Omental fat pad (tissue), 4 donors: ENCODE data around the gene TNKS2. TPM values are rescaled to one million over a fixed set of nuclear protein-coding genes. Genes with fewer than 3 reads are reported as not detected.
A peak's percentile ranks its signal among the peaks of the same experiment; 100 is the strongest.
"Not testable (repeated sequence)": the region's sequence is repeated elsewhere in the genome, so short reads cannot be mapped to it uniquely, and the experiment has no call there.

Experiments used
- ATAC-seq: fragments of 150-250 bp; one replicate; pipeline ENCODE4 v1.9.1; 2016; ENCODE audit warnings: mild to moderate bottlenecking, moderate library complexity; ENCODE audit not compliant: low FRiP score
- DNase-seq: peaks from one replicate; pipeline ENCODE4 v3.0.0-alpha.2; 2019; ENCODE audit warnings: low spot score
- total RNA-seq, 4 donors: library from RNA; depleted of rRNA; stranded (reverse); fragments of >200 nt; gene quantifications; one replicate each; pipeline ENCODE4 v1.1.0, GENCODE V29; 2016
- TF ChIP-seq, protein P1 (sequence below), 3 donors: fragments of 450-650 bp; IDR thresholded peaks; one replicate each; pipeline ENCODE4 v1.5.1; 2016 to 2017; ENCODE audit warnings: antibody characterized with exemption in 3 of 3, mild to moderate bottlenecking in 3 of 3, moderate library complexity in 2 of 3

The TNKS2 gene
- total RNA-seq, 4 donors from 2014 or later = 37.6 to 52.8 (median 43.8) TPM

DNA sequence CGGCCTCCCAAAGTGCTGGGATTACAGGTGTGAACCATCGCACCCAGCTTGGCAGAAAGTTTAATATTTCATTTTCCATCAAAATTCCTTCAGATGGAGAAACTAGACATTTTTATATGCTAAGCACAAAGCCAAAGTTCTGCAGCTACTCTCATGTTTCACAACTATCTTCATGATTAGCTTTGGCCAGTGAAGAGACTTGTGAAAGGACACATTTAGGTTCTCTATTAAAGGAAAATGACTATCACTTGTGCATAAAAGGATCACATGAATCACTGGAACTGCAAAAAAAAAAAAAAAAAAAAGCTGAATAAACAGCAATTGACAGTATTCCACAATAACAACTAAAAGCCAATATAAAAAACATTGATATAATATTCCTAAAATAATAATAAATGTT lies 94.8 kb downstream of the TNKS2 start:
- no peak for ATAC-seq

DNA sequence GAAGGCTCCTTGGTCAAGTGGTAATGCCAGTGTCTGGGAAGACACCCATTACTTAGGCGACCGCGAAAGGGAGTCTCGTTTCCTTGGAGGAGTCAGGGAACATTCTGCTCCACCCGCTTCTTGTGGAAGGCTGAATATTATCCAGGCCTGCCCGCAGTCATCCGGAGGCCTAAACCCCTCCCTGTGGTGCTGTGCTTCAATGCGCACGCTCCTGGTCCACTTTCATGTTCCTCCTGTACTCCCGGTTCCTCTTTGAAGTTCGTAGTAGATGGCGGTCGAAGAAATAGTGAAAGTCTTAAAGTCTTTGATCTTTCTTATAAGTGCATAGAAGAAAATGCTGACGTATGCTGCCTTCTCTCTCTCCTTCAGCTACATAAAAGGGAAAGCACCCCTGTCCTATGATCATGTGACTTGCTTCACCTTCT lies 96.0 kb downstream of the TNKS2 start:
- not testable (repeated sequence) for DNase-seq, ATAC-seq

More for the DNA sequence above, 94.8 kb downstream of the TNKS2 start:
- DNase-seq = no peak
- TF ChIP-seq, protein P1, sequence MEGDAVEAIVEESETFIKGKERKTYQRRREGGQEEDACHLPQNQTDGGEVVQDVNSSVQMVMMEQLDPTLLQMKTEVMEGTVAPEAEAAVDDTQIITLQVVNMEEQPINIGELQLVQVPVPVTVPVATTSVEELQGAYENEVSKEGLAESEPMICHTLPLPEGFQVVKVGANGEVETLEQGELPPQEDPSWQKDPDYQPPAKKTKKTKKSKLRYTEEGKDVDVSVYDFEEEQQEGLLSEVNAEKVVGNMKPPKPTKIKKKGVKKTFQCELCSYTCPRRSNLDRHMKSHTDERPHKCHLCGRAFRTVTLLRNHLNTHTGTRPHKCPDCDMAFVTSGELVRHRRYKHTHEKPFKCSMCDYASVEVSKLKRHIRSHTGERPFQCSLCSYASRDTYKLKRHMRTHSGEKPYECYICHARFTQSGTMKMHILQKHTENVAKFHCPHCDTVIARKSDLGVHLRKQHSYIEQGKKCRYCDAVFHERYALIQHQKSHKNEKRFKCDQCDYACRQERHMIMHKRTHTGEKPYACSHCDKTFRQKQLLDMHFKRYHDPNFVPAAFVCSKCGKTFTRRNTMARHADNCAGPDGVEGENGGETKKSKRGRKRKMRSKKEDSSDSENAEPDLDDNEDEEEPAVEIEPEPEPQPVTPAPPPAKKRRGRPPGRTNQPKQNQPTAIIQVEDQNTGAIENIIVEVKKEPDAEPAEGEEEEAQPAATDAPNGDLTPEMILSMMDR (IDR thresholded peaks at IDR 0.05) = no peak

DNA sequence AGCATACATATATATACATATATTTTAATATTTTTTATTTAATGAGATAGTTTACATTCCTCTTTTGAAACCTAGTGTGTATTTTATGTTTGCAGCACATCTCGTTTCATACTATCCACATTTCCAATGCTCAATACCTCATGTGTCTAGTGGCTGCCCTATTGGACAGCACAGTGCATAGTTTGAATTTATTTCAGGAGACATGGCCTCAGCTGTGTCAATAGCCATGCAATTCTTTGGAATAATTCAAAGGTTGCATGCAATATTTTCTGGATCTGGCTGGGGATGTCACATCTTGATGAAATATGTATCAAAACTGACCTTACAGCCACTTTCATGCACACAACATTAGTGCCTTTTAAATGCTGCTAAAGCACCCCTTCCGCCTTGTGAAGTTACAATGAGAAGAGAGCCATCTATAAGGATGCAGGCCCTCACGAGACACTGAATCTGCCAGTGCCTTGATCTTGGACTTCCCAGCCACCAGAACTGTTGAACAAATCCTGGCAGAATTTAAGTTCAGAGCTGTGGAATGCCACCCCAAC lies 98.1 kb downstream of the TNKS2 start:
- DNase-seq = no peak
- no peak for ATAC-seq
- TF ChIP-seq, protein P1 (IDR thresholded peaks at IDR 0.05) = no peak

- ATAC-seq (no peak), DNase-seq (no peak)
- TF ChIP-seq, protein P1 (IDR thresholded peaks at IDR 0.05) = no peak
Measured at GRCh38 chr10:91897421-91897820, 99.2 kb downstream of the TNKS2 start.

GRCh38 chr10:91901784-91902677 lies 103.8 kb downstream of the TNKS2 start:
- DNase-seq (no peak), ATAC-seq (peak; percentile 97)
- TF ChIP-seq, protein P1 (IDR thresholded peaks at IDR 0.05) = no peak

DNA sequence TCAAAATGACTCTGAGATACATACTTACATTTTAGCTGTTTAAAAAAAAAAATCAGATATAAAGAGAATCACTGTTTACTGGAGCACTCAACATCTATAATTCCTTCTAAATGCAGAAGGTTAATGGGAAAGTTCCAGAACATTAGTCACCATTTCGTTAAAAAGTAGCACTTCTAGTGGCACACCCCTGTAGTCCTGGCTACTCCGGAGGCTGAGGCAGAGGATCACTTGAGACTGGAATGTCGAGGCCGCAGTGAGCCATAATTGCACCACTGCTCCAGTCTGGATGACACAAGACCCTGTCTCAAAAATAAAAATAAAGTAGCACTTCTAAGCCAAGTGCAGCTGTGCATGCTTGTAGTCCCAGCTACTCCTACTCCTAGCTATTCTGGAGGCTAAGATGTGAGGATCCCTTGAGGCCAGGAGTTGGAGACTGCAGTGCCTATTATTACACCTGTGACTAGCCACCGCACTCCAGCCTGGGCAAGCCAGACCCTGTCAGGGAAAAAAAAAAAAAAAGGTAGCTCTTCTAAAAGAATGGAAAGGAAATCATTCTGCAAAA lies 108.9 kb downstream of the TNKS2 start:
- TF ChIP-seq, protein P1 (IDR thresholded peaks at IDR 0.05) = no peak
- ATAC-seq (no peak), DNase-seq (no peak)

DNA sequence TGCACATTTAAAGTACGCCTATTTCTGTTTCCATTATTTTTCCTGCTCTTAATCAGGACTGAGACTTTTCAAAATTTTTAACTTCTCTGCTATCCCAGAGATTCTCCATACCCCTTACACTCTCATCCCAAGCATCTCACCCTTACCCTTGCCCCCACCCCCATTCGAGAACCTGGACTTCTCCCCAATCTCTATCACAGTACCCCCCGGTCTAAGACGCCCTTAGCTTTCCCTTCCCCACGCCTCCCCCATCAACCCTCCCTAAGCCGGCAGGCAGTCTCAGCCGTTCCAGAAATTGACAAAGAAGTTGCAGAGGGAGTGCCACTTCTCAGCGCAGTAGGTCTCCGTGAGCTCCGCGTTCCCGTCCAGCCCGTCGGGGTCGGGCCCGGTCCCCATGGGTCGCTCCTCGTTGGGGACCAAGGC lies 109.7 kb downstream of the TNKS2 start:
- TF ChIP-seq, protein P1 (IDR thresholded peaks at IDR 0.05) = no peak
- DNase-seq (no peak), ATAC-seq (no peak)
